SH-SY5Y (cell line): Measurements from ENCODE around the gene SALL2.

Experiments used
- GATA2 ChIP-seq: IDR thresholded peaks from 2 replicates; pipeline ENCODE4 v1.6.1; 2011; ENCODE audit warnings: mild to moderate bottlenecking, low read depth, low read length
- GATA3 ChIP-seq: IDR thresholded peaks from 2 replicates; pipeline ENCODE4 v1.6.1; 2011; ENCODE audit warnings: low read depth, mild to moderate bottlenecking, low read length, moderate library complexity

Gene SALL2

GRCh38 chr14:21535545-21536417 lies 9.6 kb upstream of the SALL2 start:
- no peak for TF ChIP-seq GATA3
- TF ChIP-seq GATA2: no peak

DNA sequence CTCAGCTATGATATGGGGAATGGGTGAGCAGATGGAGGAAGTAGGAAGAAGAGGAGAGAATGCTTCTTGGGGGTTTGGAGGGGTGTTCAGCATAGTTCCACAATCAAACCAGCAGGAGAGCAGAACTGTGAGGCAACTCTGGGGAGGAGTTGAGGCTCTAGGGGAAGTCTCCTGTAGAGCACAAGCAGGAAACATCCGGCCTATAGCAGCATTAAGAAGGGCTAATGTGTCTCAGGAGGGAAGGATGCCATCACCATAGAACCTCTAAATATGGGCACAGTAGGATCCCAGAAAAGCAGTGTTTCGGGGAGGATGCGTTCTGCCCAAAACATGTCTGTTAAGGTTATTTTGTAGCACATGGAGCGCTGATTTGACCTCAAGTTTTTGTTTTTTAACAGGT lies 8.4 kb upstream of the SALL2 start:
- TF ChIP-seq GATA2 (no peak), GATA3 (no peak)

- no peak for TF ChIP-seq GATA3
- TF ChIP-seq GATA2: no peak
Observed at GRCh38 chr14:21533294-21533693, 7.1 kb upstream of the SALL2 start.

- TF ChIP-seq GATA2: no peak
- no peak for TF ChIP-seq GATA3
Observed at GRCh38 chr14:21529515-21529914, 3.4 kb upstream of the SALL2 start.

- no peak for TF ChIP-seq GATA3
- no peak for TF ChIP-seq GATA2
Observed at GRCh38 chr14:21528381-21529348, 2.5 kb upstream of the SALL2 start.

DNA sequence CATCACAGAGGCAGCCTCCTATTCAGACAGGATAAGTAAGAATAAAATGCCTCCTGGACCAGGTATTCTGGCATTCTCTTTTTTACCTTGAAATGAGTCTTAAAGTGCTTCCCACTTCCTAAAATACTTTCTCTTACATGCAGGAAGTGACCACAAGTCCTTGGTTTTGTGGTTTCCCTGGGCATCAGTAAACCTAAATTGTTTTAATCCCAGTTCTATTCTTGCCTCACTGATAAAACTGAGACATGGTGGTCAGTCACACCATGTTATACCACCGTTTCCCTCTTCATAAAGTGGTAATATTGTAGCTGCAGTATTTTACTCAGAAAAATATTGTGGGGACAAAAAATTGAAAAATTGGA lies 1.2 kb upstream of the SALL2 start:
- TF ChIP-seq GATA3: no peak
- TF ChIP-seq GATA2: no peak

DNA sequence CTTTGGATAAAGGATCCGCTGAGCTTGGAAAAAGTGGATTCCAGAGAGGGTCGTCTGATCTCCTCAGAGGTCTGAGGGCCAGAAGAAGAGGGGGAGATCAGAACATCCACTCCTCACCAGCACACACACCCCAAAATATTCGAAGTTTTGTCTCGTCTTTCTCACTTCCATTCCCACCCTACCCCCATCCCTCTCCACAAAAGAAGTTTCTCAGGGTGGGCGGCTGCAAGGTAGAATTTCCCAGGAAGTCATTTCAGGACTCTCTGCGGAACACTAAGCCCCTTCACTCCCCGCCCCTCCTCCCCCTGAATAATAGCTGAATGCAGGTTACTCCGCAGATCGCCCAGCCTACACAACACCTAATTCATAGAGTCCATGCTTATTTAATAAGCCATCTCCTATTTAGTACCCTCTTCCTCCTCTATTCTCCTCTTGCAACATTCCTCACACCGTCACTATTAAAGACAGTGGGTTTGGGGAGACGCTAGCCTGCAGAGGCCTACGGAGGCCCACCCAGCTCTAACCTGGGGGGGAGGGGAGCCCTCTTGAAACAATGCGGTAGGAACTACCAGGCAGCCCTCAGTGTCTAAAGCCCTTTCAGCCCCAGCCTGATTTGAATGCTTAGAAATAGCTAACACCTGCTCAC lies 649 bp upstream of the SALL2 start:
- TF ChIP-seq GATA3 (no peak), GATA2 (no peak)

- no peak for TF ChIP-seq GATA3
Observed at GRCh38 chr14:21525571-21525961, 580 bp downstream of the SALL2 start.

DNA sequence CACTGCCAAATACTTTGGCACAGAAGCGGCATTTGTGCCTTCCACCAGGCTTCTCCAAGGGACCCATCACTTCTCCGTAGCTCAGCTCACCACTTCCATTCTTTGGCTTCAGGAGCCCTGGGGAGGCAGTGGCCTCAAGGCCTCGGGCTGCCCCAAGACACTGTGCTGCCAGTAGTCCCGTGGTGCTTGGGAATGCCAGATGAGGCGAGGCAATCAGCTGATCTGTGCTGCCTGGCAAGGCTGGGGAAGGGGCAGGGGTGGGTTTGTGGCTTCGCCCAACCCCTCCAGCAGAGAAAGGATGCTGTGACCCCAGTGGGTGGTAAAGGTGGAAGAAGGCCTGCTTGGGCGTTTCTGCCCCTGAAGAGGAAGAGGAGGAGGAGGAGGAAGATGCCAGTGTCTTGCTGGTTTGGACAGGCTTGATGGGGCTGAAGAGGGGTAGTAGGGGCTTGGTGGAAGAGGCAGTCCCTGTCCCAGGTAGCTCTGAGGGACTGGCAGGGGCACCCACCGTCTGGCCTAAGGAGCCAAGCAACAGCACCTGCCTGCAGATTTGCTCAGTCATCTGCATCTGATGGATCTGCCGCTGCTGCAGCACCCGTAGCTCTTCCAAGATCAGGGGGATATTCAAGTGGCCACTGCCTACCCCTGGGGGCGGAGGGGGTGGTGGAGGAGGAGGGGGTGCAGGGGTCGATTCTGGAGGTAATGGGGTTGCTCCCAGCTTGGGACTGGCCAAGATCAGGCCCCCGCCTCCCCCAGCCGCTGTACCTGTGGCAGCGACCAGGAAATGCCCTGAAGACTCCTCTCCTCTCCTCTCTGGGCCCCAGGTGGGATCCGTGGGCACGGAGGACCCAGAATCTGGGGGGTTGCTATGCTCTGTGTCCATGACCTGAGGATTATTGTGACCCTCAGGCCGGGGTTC lies 1.3 kb downstream of the SALL2 start:
- TF ChIP-seq GATA2: no peak
- no peak for TF ChIP-seq GATA3

DNA sequence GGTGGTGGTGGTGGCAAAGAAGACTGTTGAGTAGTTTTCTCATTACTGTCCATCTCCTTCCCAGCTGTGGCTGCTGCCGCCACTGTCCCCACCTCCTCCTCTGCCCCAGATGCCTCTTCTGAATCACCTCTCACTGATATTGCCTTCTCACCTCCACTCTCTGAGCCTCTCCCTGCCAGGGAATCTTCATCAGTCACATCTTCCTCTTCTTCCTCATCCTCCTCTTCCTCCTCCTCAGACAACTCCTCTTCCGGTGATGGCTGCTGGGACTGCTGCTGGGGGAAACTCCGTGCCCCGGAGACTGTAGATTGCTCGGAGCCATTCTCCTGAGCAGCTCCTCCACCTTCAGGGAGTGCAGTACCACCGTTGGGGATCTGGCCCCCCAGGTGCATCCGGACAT lies 2.9 kb downstream of the SALL2 start:
- TF ChIP-seq GATA3 (no peak), GATA2 (no peak)

GRCh38 chr14:21521501-21521900 lies 4.6 kb downstream of the SALL2 start:
- TF ChIP-seq GATA2 (no peak), GATA3 (no peak)

GRCh38 chr14:21520767-21521166 lies 5.4 kb downstream of the SALL2 start:
- TF ChIP-seq GATA3 (no peak), GATA2 (no peak)

GRCh38 chr14:21518725-21519124 lies 7.4 kb downstream of the SALL2 start:
- no peak for TF ChIP-seq GATA2
- no peak for TF ChIP-seq GATA3
